Upper lobe of left lung (tissue), 6 donors: ENCODE measurements around the gene STAT3. TPM values are rescaled to one million over a fixed set of nuclear protein-coding genes. Genes with fewer than 3 reads are reported as not detected.

ENCODE experiments used
- ATAC-seq, 2 donors: fragments of 200-7000 bp; cut with Tn5 transposase; one replicate each; pipeline ENCODE4 v1.9.1; 2022; ENCODE audit warnings: mild to moderate bottlenecking in 2 of 2, moderate library complexity in 2 of 2; ENCODE audit not compliant: low FRiP score in 2 of 2
- DNase-seq, 2 donors: peaks; one replicate each; pipeline ENCODE4 v3.0.0-alpha.2; 2019 to 2020
- H3K27ac ChIP-seq, 4 donors: fragments of 200-600 bp; sonication (generic); one replicate each; pipeline ENCODE4 v1.5.1; 2016 to 2019
- H3K27me3 ChIP-seq, 4 donors: fragments of 200-600 bp; sonication (generic); one replicate each; pipeline ENCODE4 v1.5.1; 2017 to 2019
- H3K36me3 ChIP-seq, 4 donors: fragments of 200-600 bp; sonication (generic); one replicate each; pipeline ENCODE4 v1.5.1; 2016 to 2019
- H3K4me1 ChIP-seq, 4 donors: fragments of 200-600 bp; sonication (generic); one replicate each; pipeline ENCODE4 v1.5.1; 2018 to 2019
- H3K4me3 ChIP-seq, 4 donors: fragments of 200-600 bp; sonication (generic); one replicate each; pipeline ENCODE4 v1.5.1; 2017 to 2019; ENCODE audit warnings: mild to moderate bottlenecking in 2 of 4, moderate library complexity in 1 of 4
- H3K9me3 ChIP-seq, 4 donors: fragments of 200-600 bp; sonication (generic); one replicate each; pipeline ENCODE4 v1.5.1; 2018 to 2019
- CTCF ChIP-seq, 6 experiments: fragments of 450-650 bp in 4 of 6; fragments of 200-600 bp in 2 of 6; sonication (generic) in 2 of 6; IDR thresholded peaks; one replicate each; pipeline ENCODE4 v1.5.1; 2016 to 2019; ENCODE audit warnings: antibody characterized with exemption in 6 of 6
- EP300 ChIP-seq, 4 donors: sonication (generic); formaldehyde crosslinking; IDR thresholded peaks; one replicate each; pipeline ENCODE4 v1.5.1; 2017; ENCODE audit warnings: antibody characterized with exemption in 4 of 4, control low read depth in 2 of 4
- POLR2A ChIP-seq, 4 donors: fragments of 450-650 bp; IDR thresholded peaks; one replicate each; pipeline ENCODE4 v1.5.1; 2016 to 2017; ENCODE audit warnings: antibody characterized with exemption in 4 of 4, mild to moderate bottlenecking in 2 of 4
- POLR2AphosphoS5 ChIP-seq, 2 donors: sonication (generic); formaldehyde crosslinking; IDR thresholded peaks; one replicate each; pipeline ENCODE4 v1.5.1; 2017; ENCODE audit warnings: antibody characterized with exemption in 2 of 2
- WGBS, 2 donors: methylation state at CpG; one replicate each; pipeline ENCODE4 v1.1.5; 2017 to 2018; 5-methylcytosine and 5-hydroxymethylcytosine counted together
- total RNA-seq, 6 donors: library from RNA; depleted of rRNA in 4 of 6; stranded (reverse); fragments of >200 nt in 4 of 6; gene quantifications; one replicate each; pipeline versions ENCODE4 v1.1.0 to v1.2.1, GENCODE V29; 2016 to 2021
- donor health status: DM: no; HTN: no; CAD: no; lungs with moderate emphysema.
- donor health status: DM: no; HTN: yes; CAD: no; lungs with severe emphysema.

Gene STAT3
- total RNA-seq, 6 donors from 2014 or later, result 228 to 335 (median 264) TPM

GRCh38 chr17:42315402-42316156 lies 72.7 kb downstream of the STAT3 start:
- 79 to 86% methylated on average over 9 to 10 of the region's 10 CpGs for WGBS, 2 donors
- TF ChIP-seq EP300 (IDR thresholded peaks at IDR 0.05), result no peak
- H3K27me3 ChIP-seq, result no peaks in the 10 kb centered on the region
- peaks cover 28 to 90% (median 73%) of the 10 kb centered on the region in 4 donors for H3K36me3 ChIP-seq
- peaks cover 43 to 55% (median 53%) of the 10 kb centered on the region in 4 donors for H3K4me1 ChIP-seq
- no peaks in the 10 kb centered on the region for H3K9me3 ChIP-seq
- ATAC-seq (no peak), DNase-seq (no peak)
- peak overlapping the region; percentile 42 to 80 (median 61) for H3K27ac ChIP-seq
- H3K4me3 ChIP-seq, result no peak overlapping the region

- ATAC-seq (no peak), DNase-seq (peak in 1 of 2 donors; percentile 39)
- TF ChIP-seq CTCF (IDR thresholded peaks at IDR 0.05) (no peak), POLR2A (IDR thresholded peaks at IDR 0.05) (no peak), EP300 (IDR thresholded peaks at IDR 0.05) (no peak), POLR2AphosphoS5 (IDR thresholded peaks at IDR 0.05) (no peak)
- Histone ChIP-seq H3K9me3 (no peaks in the 10 kb centered on the region), H3K36me3 (peaks cover 28 to 91% (median 72%) of the 10 kb centered on the region in 4 donors), H3K4me3 (no peak overlapping the region), H3K27ac (peak overlapping the region in 3 of 4 donors; percentile 44 to 80 (median 62)), H3K4me1 (peaks cover 37 to 54% (median 52%) of the 10 kb centered on the region in 4 donors), H3K27me3 (no peaks in the 10 kb centered on the region)
- WGBS, 2 donors, result 76 to 79% methylated on average over 6 to 14 of the region's 14 CpGs
These were observed 74.3 kb downstream of the STAT3 start for GRCh38 chr17:42313773-42314566.

GRCh38 chr17:42313389-42313772 lies 74.9 kb downstream of the STAT3 start:
- TF ChIP-seq POLR2AphosphoS5 (IDR thresholded peaks at IDR 0.05), result no peak
- TF ChIP-seq POLR2A (IDR thresholded peaks at IDR 0.05), result no peak
- TF ChIP-seq CTCF (IDR thresholded peaks at IDR 0.05), result no peak
- no peak for TF ChIP-seq EP300 (IDR thresholded peaks at IDR 0.05)
- Histone ChIP-seq H3K27me3 (no peaks in the 10 kb centered on the region), H3K4me1 (peaks cover 34 to 51% (median 48%) of the 10 kb centered on the region in 4 donors), H3K36me3 (peaks cover 31 to 90% (median 72%) of the 10 kb centered on the region in 4 donors), H3K4me3 (no peak overlapping the region), H3K27ac (peak overlapping the region in 3 of 4 donors; percentile 44 to 80 (median 62)), H3K9me3 (no peaks in the 10 kb centered on the region)
- WGBS, 2 donors, result 85 to 89% methylated on average over 4 of the region's 4 CpGs
- ATAC-seq (no peak), DNase-seq (no peak)

GRCh38 chr17:42312285-42313130 lies 75.7 kb downstream of the STAT3 start:
- H3K27ac ChIP-seq, result peak overlapping the region; percentile 50 to 80 (median 75)
- DNase-seq, result peak; percentile 91 to 93
- TF ChIP-seq POLR2A (IDR thresholded peaks at IDR 0.05) (no peak), CTCF (IDR thresholded peaks at IDR 0.05) (peak; percentile 43 to 78 (median 74)), EP300 (IDR thresholded peaks at IDR 0.05) (no peak), POLR2AphosphoS5 (IDR thresholded peaks at IDR 0.05) (peak; percentile 54 to 76)
- H3K9me3 ChIP-seq, result no peaks in the 10 kb centered on the region
- H3K27me3 ChIP-seq, result no peaks in the 10 kb centered on the region
- peak overlapping the region in 3 of 4 donors; percentile 4 to 22 (median 19) for H3K4me3 ChIP-seq
- ATAC-seq, result peak; percentile 82 to 88
- 38 to 59% methylated on average over 21 to 24 of the region's 54 CpGs for WGBS, 2 donors
- H3K4me1 ChIP-seq, result peaks cover 34 to 51% (median 48%) of the 10 kb centered on the region in 4 donors
- peaks cover 31 to 90% (median 72%) of the 10 kb centered on the region in 4 donors for H3K36me3 ChIP-seq
